ENCODE results near the gene AUH.

AUH gene

GRCh38 chr9:91185193-91185886 lies 176.4 kb downstream of the AUH start:
- no peak for DNase-seq

DNA sequence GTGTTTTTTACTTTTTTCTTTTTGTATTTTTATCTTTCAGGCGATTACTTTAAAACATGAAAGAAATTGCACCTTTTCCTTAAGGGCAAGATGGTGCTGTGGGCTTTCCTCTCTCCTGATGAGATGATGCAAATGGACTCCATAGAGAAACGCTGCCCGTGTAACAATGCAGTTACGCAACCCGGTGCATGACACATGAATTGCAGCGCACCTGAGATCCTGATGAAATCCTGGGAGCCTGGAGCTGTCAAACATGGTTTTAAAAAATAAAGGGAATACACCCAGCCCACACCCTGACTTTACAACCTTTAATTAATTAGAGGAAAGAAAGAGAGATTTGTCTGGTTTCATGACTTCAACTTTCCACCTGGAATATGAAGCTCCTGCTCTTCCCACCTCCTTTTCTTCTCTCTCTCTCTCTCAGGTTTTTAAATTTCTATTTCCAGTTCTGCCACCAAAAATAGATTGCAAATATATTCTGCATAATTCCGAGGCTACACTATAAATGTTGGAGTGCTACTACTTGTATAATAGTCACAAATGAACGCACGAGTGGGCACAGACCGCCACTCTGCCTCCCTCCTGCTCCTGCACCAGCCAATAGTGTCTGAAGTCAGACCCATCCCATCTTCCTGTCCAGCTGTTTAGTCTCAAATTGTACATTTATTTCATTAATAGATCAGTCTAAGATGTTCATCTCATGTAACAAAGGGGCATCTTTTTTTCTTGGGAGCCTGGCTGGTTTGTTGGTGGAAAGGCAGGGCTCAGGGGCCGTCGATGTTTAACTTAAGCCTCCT lies 179.1 kb downstream of the AUH start:
- DNase-seq, result peak; percentile 22

- no peak for DNase-seq
These were observed 180.2 kb downstream of the AUH start for GRCh38 chr9:91181541-91181940.

DNA sequence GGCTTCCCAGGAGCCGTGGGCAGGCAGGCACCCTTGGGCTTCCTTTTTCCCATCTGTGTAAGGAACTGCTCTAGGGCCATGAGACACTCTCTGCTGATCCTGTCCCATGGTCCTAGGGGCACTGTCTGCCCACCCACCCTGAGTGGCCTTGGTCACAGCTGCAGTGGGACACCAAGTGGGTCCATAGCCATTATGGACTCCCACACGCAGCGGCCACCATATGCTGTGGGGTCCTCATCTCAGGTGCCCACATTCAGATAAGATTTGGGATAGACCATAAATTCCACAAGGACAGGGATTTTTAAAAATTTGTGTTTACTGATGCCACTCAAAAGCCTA lies 180.8 kb downstream of the AUH start:
- DNase-seq, result no peak

- DNase-seq, result no peak
These were observed 181.3 kb downstream of the AUH start for GRCh38 chr9:91180240-91180929.

DNA sequence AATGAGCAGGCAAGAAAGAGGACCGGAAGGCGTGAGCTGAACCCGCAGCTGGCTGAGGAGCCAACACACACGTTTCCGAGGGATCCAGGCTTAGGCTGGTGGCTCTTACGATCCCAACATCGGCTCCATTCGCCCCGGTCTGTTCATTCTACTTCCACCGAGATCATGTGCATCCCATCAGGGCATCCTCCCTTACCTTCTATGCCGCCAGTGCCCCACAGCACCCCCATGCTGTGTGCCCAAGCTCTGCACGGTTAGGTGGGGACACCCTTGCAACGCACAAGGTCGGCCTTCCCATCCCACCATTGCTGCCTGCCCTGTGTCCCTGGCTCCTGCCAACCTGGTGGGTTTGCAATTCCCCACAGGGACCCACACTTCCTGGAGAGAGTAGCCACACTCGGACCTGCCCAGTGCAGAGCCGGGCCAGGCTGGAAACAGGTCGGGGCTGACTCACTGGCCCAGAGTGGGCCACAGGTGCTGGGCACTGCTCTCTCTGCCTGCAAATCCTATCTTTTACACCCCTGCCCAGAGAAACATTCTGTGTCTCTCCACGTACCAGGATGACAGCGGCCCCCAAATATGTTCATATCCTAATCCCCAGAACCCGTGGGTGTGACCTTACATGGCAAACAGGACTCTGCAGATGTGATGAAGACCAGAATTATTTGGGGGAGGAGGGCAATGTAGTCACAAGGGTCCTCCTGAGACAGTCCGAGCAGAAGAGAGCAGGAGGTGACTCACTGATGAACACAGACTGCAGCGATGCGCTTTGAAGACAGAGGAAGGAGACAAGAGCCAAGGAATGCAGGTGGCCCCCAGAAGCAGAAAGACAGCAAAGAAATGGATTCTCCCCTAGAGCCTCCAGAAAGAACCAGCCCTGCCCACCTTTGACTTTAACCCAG lies 182.2 kb downstream of the AUH start:
- DNase-seq, result peak; percentile 92

DNA sequence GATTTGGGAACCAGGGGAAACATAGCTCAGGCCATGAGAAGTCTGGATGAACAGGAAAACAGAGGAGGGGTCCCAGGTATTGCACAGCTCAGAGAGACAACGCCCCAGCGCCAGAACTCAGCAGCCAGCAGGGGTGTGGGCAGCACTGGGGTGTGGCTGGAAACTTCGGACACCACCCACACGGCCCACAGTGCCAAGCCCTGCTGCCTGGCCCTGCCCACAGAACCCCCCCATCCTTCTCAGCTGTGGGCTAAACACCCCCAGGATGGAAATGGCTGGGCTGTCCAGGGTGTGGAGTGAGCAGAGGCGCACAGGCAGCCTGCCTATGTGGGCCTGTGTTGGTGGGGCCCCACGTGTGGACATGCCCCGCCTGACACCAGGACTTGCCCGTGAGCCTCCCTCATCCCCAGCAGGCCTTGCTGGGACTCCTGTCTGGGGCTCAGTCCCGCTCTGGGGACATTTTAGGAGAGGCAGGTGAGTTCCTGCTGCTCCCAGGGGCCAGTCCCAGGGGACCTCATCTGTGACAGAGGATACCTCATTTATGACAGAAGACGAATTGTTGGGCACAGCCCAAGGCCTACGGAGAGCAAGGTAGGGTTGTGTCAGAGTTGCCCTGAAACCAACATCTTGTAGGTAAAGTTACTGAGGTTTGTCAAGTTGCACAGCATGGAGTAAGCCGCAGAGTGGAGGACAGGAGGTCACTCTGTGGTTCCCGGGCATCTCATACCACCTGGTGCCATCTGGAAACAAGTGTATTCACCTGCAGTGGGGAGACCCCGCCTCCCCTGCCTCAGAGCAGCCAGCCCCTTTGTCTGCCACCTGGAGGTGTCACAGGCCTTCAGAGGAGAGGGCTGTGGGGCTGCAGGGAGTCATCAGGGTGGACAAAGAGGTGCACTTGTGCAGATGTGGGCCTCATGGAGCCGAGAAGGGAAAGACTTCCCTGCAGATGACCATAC lies 183.2 kb downstream of the AUH start:
- DNase-seq, result no peak

DNA sequence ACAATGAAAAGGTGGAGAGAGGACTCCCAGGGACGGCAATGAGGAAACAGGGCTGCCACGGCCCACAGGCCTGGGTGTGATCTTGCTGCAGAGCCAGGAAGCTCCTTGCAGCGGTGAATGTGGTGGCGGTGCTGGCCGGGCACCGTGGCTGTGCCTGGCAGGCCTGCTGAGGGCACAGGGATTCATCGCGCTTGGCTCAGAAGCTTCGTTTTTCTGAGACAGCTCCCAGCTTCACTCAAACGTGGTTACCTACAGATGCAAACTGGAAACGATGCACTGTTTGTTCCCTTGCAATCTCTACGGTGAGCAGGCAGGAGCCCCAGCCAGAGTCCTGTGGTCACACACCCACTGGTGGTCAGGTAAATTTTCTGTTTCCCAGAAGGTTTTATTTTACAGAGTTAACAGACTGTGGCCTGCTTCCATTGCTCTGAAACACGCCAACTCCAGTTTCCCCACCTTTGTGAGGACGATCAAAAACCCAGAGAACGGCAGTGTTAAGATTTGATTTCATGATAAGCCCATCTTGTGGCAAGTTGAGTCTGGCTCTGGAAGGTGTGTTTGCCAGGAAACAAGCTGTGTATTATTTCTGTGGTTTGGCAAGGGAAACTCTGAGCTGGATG lies 183.9 kb downstream of the AUH start:
- peak; percentile 33 for DNase-seq

DNA sequence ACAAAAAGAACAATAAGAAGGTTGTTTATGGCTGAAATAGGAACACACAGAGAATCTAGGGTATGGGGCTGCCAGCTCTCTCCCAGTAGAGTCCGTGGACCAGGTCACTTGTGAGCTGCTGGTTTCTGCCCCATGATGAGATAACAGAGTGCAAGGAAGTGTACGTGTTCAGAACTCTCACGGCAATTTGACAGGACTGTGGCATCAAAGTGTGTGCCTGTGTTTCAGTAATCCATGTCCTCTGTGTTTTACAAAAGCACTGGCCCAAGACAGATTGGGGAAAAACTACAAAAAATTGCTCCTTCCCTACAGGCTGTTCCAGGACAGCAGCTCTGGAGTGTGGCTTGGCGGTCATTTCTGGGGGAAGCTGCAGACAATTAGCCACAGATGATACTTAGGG lies 184.6 kb downstream of the AUH start:
- no peak for DNase-seq

- DNase-seq, result no peak
These were observed 185.3 kb downstream of the AUH start for GRCh38 chr9:91176426-91176825.

GRCh38 chr9:91174772-91175171 lies 186.9 kb downstream of the AUH start:
- no peak for DNase-seq

- DNase-seq, result no peak
These were observed 189.4 kb downstream of the AUH start for GRCh38 chr9:91172329-91172728.

- no peak for DNase-seq
These were observed 190.8 kb downstream of the AUH start for GRCh38 chr9:91170951-91171350.

- peak; percentile 52 for DNase-seq
These were observed 194.8 kb downstream of the AUH start for GRCh38 chr9:91166796-91167366.

- peak; percentile 94 for DNase-seq
These were observed 196.8 kb downstream of the AUH start for GRCh38 chr9:91164724-91165520.
